Endothelial cell (in vitro differentiated cells): ENCODE results near the gene PACRGL. TPM values are rescaled to one million over a fixed set of nuclear protein-coding genes. Genes with fewer than 3 reads are reported as not detected.

Experiments
- DNase-seq: peaks from one replicate; pipeline ENCODE4 v3.0.0; 2021; ENCODE audit warnings: low spot score
- H3K27ac Mint-ChIP-seq: one replicate; pipeline ENCODE4 v1.8.0; 2021; ENCODE audit warnings: mixed read lengths, inconsistent platforms; ENCODE audit not compliant: unreplicated experiment
- H3K27me3 Mint-ChIP-seq: one replicate; pipeline ENCODE4 v1.8.0; 2021; ENCODE audit warnings: mild to moderate bottlenecking, moderate library complexity, mixed read lengths, inconsistent platforms; ENCODE audit not compliant: unreplicated experiment
- H3K36me3 Mint-ChIP-seq: one replicate; pipeline ENCODE4 v1.8.0; 2021; ENCODE audit warnings: mild to moderate bottlenecking, low read depth, mixed read lengths, inconsistent platforms; ENCODE audit not compliant: unreplicated experiment
- H3K4me1 Mint-ChIP-seq: one replicate; pipeline ENCODE4 v1.8.0; 2021; ENCODE audit warnings: mild to moderate bottlenecking, mixed read lengths, inconsistent platforms; ENCODE audit not compliant: unreplicated experiment
- H3K4me3 Mint-ChIP-seq: one replicate; pipeline ENCODE4 v1.8.0; 2021; ENCODE audit warnings: mild to moderate bottlenecking, mixed read lengths, inconsistent platforms; ENCODE audit not compliant: unreplicated experiment
- H3K9me3 Mint-ChIP-seq: one replicate; pipeline ENCODE4 v1.8.0; 2021; ENCODE audit warnings: mixed read lengths, inconsistent platforms; ENCODE audit not compliant: unreplicated experiment
- CTCF ChIP-seq: fragments of 200-600 bp; sonication (generic); IDR thresholded peaks from one replicate; pipeline ENCODE4 v1.5.0; 2021; ENCODE audit warnings: antibody characterized with exemption; ENCODE audit not compliant: unreplicated experiment
- total RNA-seq: library from RNA; stranded (reverse); fragmentation: NEBNext Ultra II Directional; extraction: Animal tissue kit (Norgen Biotek cat#: 25700); gene quantifications from one replicate; pipeline ENCODE4 v1.2.1, GENCODE V29; 2021; ENCODE audit not compliant: unreplicated experiment

PACRGL gene
- total RNA-seq, 1 donor from 2014 or later = 9.2 TPM

- Mint-ChIP-seq H3K9me3 (no peaks in the 10 kb centered on the region), H3K4me1 (peaks cover 6% of the 10 kb centered on the region), H3K36me3 (no peaks in the 10 kb centered on the region), H3K4me3 (no peak overlapping the region), H3K27ac (no peak overlapping the region), H3K27me3 (no peaks in the 10 kb centered on the region)
- no peak for DNase-seq
- TF ChIP-seq CTCF = no peak
These were observed 1.4 kb upstream of the PACRGL start for GRCh38 chr4:20698820-20699219.

GRCh38 chr4:20711335-20711734 lies 11.1 kb downstream of the PACRGL start:
- Mint-ChIP-seq H3K36me3 (peaks cover 17% of the 10 kb centered on the region), H3K4me3 (no peak overlapping the region), H3K27ac (no peak overlapping the region), H3K27me3 (peaks cover 2% of the 10 kb centered on the region), H3K4me1 (peaks cover 3% of the 10 kb centered on the region), H3K9me3 (peaks cover 2% of the 10 kb centered on the region)
- DNase-seq = no peak
- no peak for TF ChIP-seq CTCF

DNA sequence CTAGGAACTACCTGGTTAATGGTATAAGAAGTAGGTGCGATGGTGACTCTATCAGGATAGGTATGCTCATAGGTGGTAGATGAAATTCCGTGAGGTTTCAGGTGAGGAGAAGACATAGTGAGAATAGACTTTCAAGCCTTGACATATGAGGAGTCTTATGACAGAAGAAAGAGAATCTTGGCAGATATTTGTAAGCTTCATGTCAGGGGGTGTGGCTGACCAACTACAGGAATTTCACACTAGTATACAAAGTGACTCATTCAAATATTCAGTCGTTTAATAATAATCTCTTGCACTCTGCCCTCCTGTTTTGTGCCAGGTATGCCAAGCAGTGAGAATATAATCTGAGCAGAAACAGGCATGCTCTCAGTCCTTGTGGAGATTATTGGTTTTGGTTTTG lies 22.8 kb downstream of the PACRGL start:
- no peak for TF ChIP-seq CTCF
- DNase-seq = no peak
- Mint-ChIP-seq H3K4me3 (no peak overlapping the region), H3K27ac (no peak overlapping the region), H3K4me1 (no peaks in the 10 kb centered on the region), H3K9me3 (peaks cover 11% of the 10 kb centered on the region), H3K36me3 (peaks cover 51% of the 10 kb centered on the region), H3K27me3 (no peaks in the 10 kb centered on the region)

GRCh38 chr4:20723463-20723862 lies 23.2 kb downstream of the PACRGL start:
- Mint-ChIP-seq H3K27me3 (no peaks in the 10 kb centered on the region), H3K4me1 (no peaks in the 10 kb centered on the region), H3K36me3 (peaks cover 46% of the 10 kb centered on the region), H3K27ac (no peak overlapping the region), H3K9me3 (peaks cover 11% of the 10 kb centered on the region), H3K4me3 (no peak overlapping the region)
- TF ChIP-seq CTCF = no peak
- DNase-seq = no peak

DNA sequence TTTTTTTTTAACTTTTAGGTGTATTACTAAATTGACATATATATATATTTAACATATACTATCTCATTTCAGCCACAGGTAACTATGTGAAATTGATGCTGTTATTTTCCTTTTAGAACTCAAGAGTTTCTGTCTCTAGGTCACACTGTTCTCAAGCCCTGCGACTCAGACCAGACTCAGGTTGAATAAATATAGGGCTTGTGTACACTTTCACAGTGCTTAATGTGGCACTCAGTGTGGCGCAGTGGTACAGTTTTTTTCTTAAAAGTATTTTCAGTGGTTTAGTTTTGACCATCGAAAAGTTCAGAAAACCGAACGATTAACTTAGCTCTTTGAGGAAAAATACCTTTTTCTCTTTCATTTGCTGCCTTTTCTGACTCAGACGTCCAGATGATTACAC lies 24.7 kb downstream of the PACRGL start:
- H3K36me3 Mint-ChIP-seq = peaks cover 34% of the 10 kb centered on the region
- no peaks in the 10 kb centered on the region for H3K27me3 Mint-ChIP-seq
- H3K9me3 Mint-ChIP-seq = peaks cover 11% of the 10 kb centered on the region
- no peaks in the 10 kb centered on the region for H3K4me1 Mint-ChIP-seq
- no peak overlapping the region for H3K4me3 Mint-ChIP-seq
- TF ChIP-seq CTCF = no peak
- no peak for DNase-seq
- H3K27ac Mint-ChIP-seq = no peak overlapping the region
